ENCODE results near the gene PHACTR4.

Gene PHACTR4

GRCh38 chr1:28456078-28456477 is 86.5 kb downstream of the PHACTR4 start:
- no peaks in the 10 kb centered on the region for H3K9me3 ChIP-seq (ENCODE audit: control insufficient read depth, insufficient read depth, low read depth, low read length)
- H3K27ac ChIP-seq (ENCODE audit: extremely low read depth, low read depth, low read length) = no peak overlapping the region
- ChIA-PET POLR2A (interaction anchor here (1.1 to 1.7 kb wide), 2 partner anchors 18 to 126 kb away, joined by 3 to 4 read pairs; no protein-coding TSS in a partner anchor), CTCF (no interaction called here)
- H3K4me3 ChIP-seq (ENCODE audit: low read depth, low read length) = no peak overlapping the region
- no peaks in the 10 kb centered on the region for H3K4me1 ChIP-seq (ENCODE audit: control insufficient read depth, insufficient read depth, low read length)
- peaks cover 10 to 19% of the 10 kb centered on the region in 2 experiments; a peak in 2 of 3 replicates for H3K36me3 ChIP-seq (ENCODE audit: control insufficient read depth in 2 of 2, insufficient read depth in 1 of 2, low read length in 2 of 2)
- TF ChIP-seq KLF16 (tag by site-specific recombination; IDR thresholded peaks at IDR 0.05) (no peak), ZNF10 (tag by site-specific recombination; IDR thresholded peaks at IDR 0.05) (no peak), ZBTB17 (tag by site-specific recombination; IDR thresholded peaks at IDR 0.05) (peak; percentile 65), KLF8 (tag by site-specific recombination; IDR thresholded peaks at IDR 0.05) (0 out of 2 replicates have a peak, but pooled peaks have one; percentile 15)
- TF ChIP-seq, protein P1, sequence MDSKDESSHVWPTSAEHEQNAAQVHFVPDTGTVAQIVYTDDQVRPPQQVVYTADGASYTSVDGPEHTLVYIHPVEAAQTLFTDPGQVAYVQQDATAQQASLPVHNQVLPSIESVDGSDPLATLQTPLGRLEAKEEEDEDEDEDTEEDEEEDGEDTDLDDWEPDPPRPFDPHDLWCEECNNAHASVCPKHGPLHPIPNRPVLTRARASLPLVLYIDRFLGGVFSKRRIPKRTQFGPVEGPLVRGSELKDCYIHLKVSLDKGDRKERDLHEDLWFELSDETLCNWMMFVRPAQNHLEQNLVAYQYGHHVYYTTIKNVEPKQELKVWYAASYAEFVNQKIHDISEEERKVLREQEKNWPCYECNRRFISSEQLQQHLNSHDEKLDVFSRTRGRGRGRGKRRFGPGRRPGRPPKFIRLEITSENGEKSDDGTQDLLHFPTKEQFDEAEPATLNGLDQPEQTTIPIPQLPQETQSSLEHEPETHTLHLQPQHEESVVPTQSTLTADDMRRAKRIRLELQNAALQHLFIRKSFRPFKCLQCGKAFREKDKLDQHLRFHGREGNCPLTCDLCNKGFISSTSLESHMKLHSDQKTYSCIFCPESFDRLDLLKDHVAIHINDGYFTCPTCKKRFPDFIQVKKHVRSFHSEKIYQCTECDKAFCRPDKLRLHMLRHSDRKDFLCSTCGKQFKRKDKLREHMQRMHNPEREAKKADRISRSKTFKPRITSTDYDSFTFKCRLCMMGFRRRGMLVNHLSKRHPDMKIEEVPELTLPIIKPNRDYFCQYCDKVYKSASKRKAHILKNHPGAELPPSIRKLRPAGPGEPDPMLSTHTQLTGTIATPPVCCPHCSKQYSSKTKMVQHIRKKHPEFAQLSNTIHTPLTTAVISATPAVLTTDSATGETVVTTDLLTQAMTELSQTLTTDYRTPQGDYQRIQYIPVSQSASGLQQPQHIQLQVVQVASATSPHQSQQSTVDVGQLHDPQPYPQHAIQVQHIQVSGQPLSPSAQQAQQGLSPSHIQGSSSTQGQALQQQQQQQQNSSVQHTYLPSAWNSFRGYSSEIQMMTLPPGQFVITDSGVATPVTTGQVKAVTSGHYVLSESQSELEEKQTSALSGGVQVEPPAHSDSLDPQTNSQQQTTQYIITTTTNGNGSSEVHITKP (tag by site-specific recombination; IDR thresholded peaks at IDR 0.05) = 0 out of 2 replicates have a peak, but pooled peaks have one; percentile 29

DNA sequence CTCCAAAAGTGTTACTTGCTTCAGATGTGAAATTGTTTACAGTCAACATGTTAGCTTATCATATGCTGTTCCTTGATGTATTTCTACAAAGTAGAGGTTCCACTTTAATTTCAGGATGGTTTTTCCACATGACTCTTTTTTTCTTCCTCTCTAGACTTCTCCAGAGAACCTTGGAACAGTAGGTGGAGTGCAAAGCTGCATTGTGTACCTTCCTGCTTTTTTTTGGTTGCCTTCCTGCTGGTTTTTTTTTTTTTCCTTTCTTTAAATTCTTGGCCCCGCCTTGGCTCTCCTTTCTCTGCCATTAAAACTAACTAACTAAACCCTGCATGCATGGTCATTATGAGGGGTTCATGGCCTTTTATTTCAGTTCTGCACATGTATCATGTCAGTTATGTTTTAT is 88.1 kb downstream of the PHACTR4 start:
- H3K27ac ChIP-seq (ENCODE audit: extremely low read depth, low read depth, low read length) = no peak overlapping the region
- H3K4me3 ChIP-seq (ENCODE audit: low read depth, low read length) = no peak overlapping the region
- POLR2A ChIA-PET = no interaction called here
- TF ChIP-seq EGR2 (tag by site-specific recombination; IDR thresholded peaks at IDR 0.05; ENCODE audit: low read depth) = no peak
- no peak for TF ChIP-seq KLF9 (tag by site-specific recombination; IDR thresholded peaks at IDR 0.05; ENCODE audit: low read depth)
- no peak for TF ChIP-seq MYNN (tag by site-specific recombination; IDR thresholded peaks at IDR 0.05; ENCODE audit: borderline replicate concordance)
- TF ChIP-seq, protein P2, sequence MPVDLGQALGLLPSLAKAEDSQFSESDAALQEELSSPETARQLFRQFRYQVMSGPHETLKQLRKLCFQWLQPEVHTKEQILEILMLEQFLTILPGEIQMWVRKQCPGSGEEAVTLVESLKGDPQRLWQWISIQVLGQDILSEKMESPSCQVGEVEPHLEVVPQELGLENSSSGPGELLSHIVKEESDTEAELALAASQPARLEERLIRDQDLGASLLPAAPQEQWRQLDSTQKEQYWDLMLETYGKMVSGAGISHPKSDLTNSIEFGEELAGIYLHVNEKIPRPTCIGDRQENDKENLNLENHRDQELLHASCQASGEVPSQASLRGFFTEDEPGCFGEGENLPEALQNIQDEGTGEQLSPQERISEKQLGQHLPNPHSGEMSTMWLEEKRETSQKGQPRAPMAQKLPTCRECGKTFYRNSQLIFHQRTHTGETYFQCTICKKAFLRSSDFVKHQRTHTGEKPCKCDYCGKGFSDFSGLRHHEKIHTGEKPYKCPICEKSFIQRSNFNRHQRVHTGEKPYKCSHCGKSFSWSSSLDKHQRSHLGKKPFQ (tag by site-specific recombination; IDR thresholded peaks at IDR 0.05) = no peak
- TF ChIP-seq ZNF514 (tag by site-specific recombination; IDR thresholded peaks at IDR 0.05) = no peak
- TF ChIP-seq ZNF596 (tag by site-specific recombination; IDR thresholded peaks at IDR 0.05) = no peak
- TF ChIP-seq ZNF350 (tag by site-specific recombination; IDR thresholded peaks at IDR 0.05) = no peak
- no peak for TF ChIP-seq REPIN1 (tag by site-specific recombination; IDR thresholded peaks at IDR 0.05; ENCODE audit: low read depth)
- TF ChIP-seq ZNF354C (tag by site-specific recombination; IDR thresholded peaks at IDR 0.05; ENCODE audit: borderline replicate concordance, low read depth) = no peak
- TF ChIP-seq ZNF292 (tag by site-specific recombination; IDR thresholded peaks at IDR 0.05; ENCODE audit: borderline replicate concordance, low read depth) = no peak
- no peaks in the 10 kb centered on the region for H3K4me1 ChIP-seq (ENCODE audit: control insufficient read depth, insufficient read depth, low read length)
- peaks cover 16 to 31% of the 10 kb centered on the region in 2 experiments; a peak in 2 of 3 replicates for H3K36me3 ChIP-seq (ENCODE audit: control insufficient read depth in 2 of 2, insufficient read depth in 1 of 2, low read length in 2 of 2)
- H3K9me3 ChIP-seq (ENCODE audit: control insufficient read depth, insufficient read depth, low read depth, low read length) = no peaks in the 10 kb centered on the region
- CTCF ChIA-PET = no interaction called here

- peaks cover 17 to 34% of the 10 kb centered on the region in 2 experiments; a peak in 2 of 3 replicates for H3K36me3 ChIP-seq (ENCODE audit: control insufficient read depth in 2 of 2, insufficient read depth in 1 of 2, low read length in 2 of 2)
- no peaks in the 10 kb centered on the region for H3K9me3 ChIP-seq (ENCODE audit: control insufficient read depth, insufficient read depth, low read depth, low read length)
- H3K4me1 ChIP-seq (ENCODE audit: control insufficient read depth, insufficient read depth, low read length) = no peaks in the 10 kb centered on the region
- ChIA-PET CTCF (no interaction called here), POLR2A (no interaction called here)
- no peak overlapping the region for H3K27ac ChIP-seq (ENCODE audit: extremely low read depth, low read depth, low read length)
- no peak overlapping the region for H3K4me3 ChIP-seq (ENCODE audit: low read depth, low read length)
- TF ChIP-seq ZNF677 (tag by site-specific recombination; IDR thresholded peaks at IDR 0.05) = no peak
- no peak for TF ChIP-seq ZNF292 (tag by site-specific recombination; IDR thresholded peaks at IDR 0.05; ENCODE audit: borderline replicate concordance, low read depth)
- TF ChIP-seq KLF10 (tag by site-specific recombination; IDR thresholded peaks at IDR 0.05) = no peak
- TF ChIP-seq ZNF248 (tag by site-specific recombination; IDR thresholded peaks at IDR 0.05) = no peak
- TF ChIP-seq ZNF560 (tag by site-specific recombination; IDR thresholded peaks at IDR 0.05; ENCODE audit: borderline replicate concordance) = no peak
- TF ChIP-seq BCL6B (tag by site-specific recombination; IDR thresholded peaks at IDR 0.05) = no peak
- no peak for TF ChIP-seq ZNF76 (tag by site-specific recombination; IDR thresholded peaks at IDR 0.05; ENCODE audit: borderline replicate concordance, low read depth)
- no peak for TF ChIP-seq YY2 (tag by site-specific recombination; IDR thresholded peaks at IDR 0.05)
Measured at GRCh38 chr1:28458237-28459228, 89.0 kb downstream of the PHACTR4 start.

Data from HEK293 (cell line).